H9 (cell line): ENCODE data around the gene PCYT1B. TPM values are rescaled to one million over a fixed set of nuclear protein-coding genes. Genes with fewer than 3 reads are reported as not detected.

Experiments used
- DNase-seq: peaks from one replicate; pipeline ENCODE4 v3.0.0-alpha.2; 2017
- H2AFZ ChIP-seq: one replicate; pipeline ENCODE4 v1.6.1; 2013; ENCODE audit warnings: mild to moderate bottlenecking, low read length, control low read depth, moderate library complexity
- H2AK5ac ChIP-seq: 2 replicates; pipeline ENCODE4 v1.6.1; 2013; ENCODE audit warnings: low read length, control low read depth, mixed read lengths; ENCODE audit not compliant: insufficient read length
- H2BK120ac ChIP-seq: one replicate; pipeline ENCODE4 v1.6.1; 2013; ENCODE audit warnings: low read depth, mild to moderate bottlenecking, low read length, control low read depth, inconsistent platforms; ENCODE audit not compliant: poor library complexity, severe bottlenecking
- H2BK12ac ChIP-seq: 2 replicates; pipeline ENCODE4 v1.6.1; 2013; ENCODE audit warnings: low read length, control low read depth, mixed read lengths, low read depth; ENCODE audit not compliant: insufficient read length
- H2BK15ac ChIP-seq: 2 replicates; pipeline ENCODE4 v1.6.1; 2013; ENCODE audit warnings: low read depth, low read length, control low read depth
- H2BK20ac ChIP-seq: one replicate; pipeline ENCODE4 v1.6.1; 2013; ENCODE audit warnings: low read depth, mild to moderate bottlenecking, low read length, control low read depth, inconsistent platforms; ENCODE audit not compliant: poor library complexity, severe bottlenecking
- H2BK5ac ChIP-seq: 2 replicates; pipeline ENCODE4 v1.6.1; 2013; ENCODE audit warnings: low read length, control low read depth, mixed read lengths; ENCODE audit not compliant: insufficient read length
- H3K14ac ChIP-seq: 2 replicates; pipeline ENCODE4 v1.6.1; 2013; ENCODE audit warnings: low read length, control low read depth; ENCODE audit not compliant: insufficient read depth
- H3K18ac ChIP-seq: 2 replicates; pipeline ENCODE4 v1.6.1; 2013; ENCODE audit warnings: low read depth, mild to moderate bottlenecking, mixed read lengths, low read length, control low read depth; ENCODE audit not compliant: insufficient read length
- H3K23ac ChIP-seq: 2 replicates; pipeline ENCODE4 v1.6.1; 2013; ENCODE audit warnings: low read length, control low read depth, mixed read lengths, low read depth; ENCODE audit not compliant: insufficient read length
- H3K23me2 ChIP-seq: 2 replicates; pipeline ENCODE4 v1.6.1; 2013; ENCODE audit warnings: low read depth, mild to moderate bottlenecking, mixed read lengths, low read length, control low read depth; ENCODE audit not compliant: insufficient read length, poor library complexity, severe bottlenecking
- H3K27ac ChIP-seq: 2 replicates; pipeline ENCODE4 v1.5.1; 2013; ENCODE audit warnings: low read length, control low read depth, mixed read lengths, low read depth; ENCODE audit not compliant: insufficient read length
- H3K27me3 ChIP-seq: 2 replicates; pipeline ENCODE4 v1.6.1; 2013; ENCODE audit warnings: low read length, control low read depth, inconsistent platforms; ENCODE audit not compliant: insufficient read depth
- H3K4ac ChIP-seq: 2 replicates; pipeline ENCODE4 v1.6.1; 2013; ENCODE audit warnings: low read depth, mild to moderate bottlenecking, control low read depth, inconsistent platforms, low read length, moderate library complexity
- H3K4me1 ChIP-seq: 2 replicates; pipeline ENCODE4 v1.6.1; 2013; ENCODE audit warnings: low read length, control low read depth, inconsistent platforms; ENCODE audit not compliant: insufficient read depth
- H3K4me2 ChIP-seq: 2 replicates; pipeline ENCODE4 v1.6.1; 2013; ENCODE audit warnings: low read length, control low read depth, mixed read lengths; ENCODE audit not compliant: insufficient read length, insufficient read depth
- H3K56ac ChIP-seq: 2 replicates; pipeline ENCODE4 v1.6.1; 2013; ENCODE audit warnings: low read depth, mild to moderate bottlenecking, mixed read lengths, low read length, control low read depth; ENCODE audit not compliant: insufficient read length
- H3K79me1 ChIP-seq: 2 replicates; pipeline ENCODE4 v1.6.1; 2013; ENCODE audit warnings: low read depth, mild to moderate bottlenecking, moderate library complexity, low read length, control low read depth, inconsistent platforms; ENCODE audit not compliant: insufficient read depth, poor library complexity, severe bottlenecking
- H3K79me2 ChIP-seq: 2 replicates; pipeline ENCODE4 v1.6.1; 2013; ENCODE audit warnings: low read length, control low read depth, inconsistent platforms; ENCODE audit not compliant: insufficient read depth
- H3K9ac ChIP-seq: 2 replicates; pipeline ENCODE4 v1.6.1; 2013; ENCODE audit warnings: low read length, control low read depth, mixed read lengths; ENCODE audit not compliant: insufficient read length; ENCODE audit errors: extremely low read depth
- H3K9me3 ChIP-seq: one replicate; pipeline ENCODE4 v1.6.1; 2013; ENCODE audit warnings: low read depth, low read length, inconsistent platforms; ENCODE audit not compliant: control insufficient read depth
- H3T11ph ChIP-seq: one replicate; pipeline ENCODE4 v1.6.1; 2013; ENCODE audit warnings: mild to moderate bottlenecking, low read length, control low read depth, inconsistent platforms
- H4K20me1 ChIP-seq: one replicate; pipeline ENCODE4 v1.6.1; 2013; ENCODE audit not compliant: control insufficient read depth, insufficient read length, insufficient read depth
- H4K5ac ChIP-seq: 2 replicates; pipeline ENCODE4 v1.6.1; 2013; ENCODE audit warnings: low read depth, mild to moderate bottlenecking, mixed read lengths, low read length, control low read depth; ENCODE audit not compliant: insufficient read length
- H4K8ac ChIP-seq: replicated peaks from 2 replicates; pipeline ENCODE4 v1.6.1; 2013; ENCODE audit warnings: low read length, control low read depth, mixed read lengths, low read depth; ENCODE audit not compliant: insufficient read length
- H4K91ac ChIP-seq: 2 replicates; pipeline ENCODE4 v1.6.1; 2013; ENCODE audit warnings: low read depth, mild to moderate bottlenecking, moderate library complexity, mixed read lengths, low read length, control low read depth; ENCODE audit not compliant: insufficient read length
- H3K27ac Mint-ChIP-seq, 3 experiments: 2 replicates in 2 of 3; 3 replicates in 1 of 3; pipeline ENCODE4 v1.8.0; 2020 to 2021; ENCODE audit warnings: mixed read lengths in 3 of 3, mild to moderate bottlenecking in 1 of 3, moderate library complexity in 1 of 3
- H3K27me3 Mint-ChIP-seq: 2 replicates; pipeline ENCODE4 v1.8.0; 2021; ENCODE audit warnings: low read depth, mild to moderate bottlenecking, moderate library complexity, mixed read lengths
- H3K36me3 Mint-ChIP-seq, 3 experiments: 2 replicates in 2 of 3; 3 replicates in 1 of 3; pipeline ENCODE4 v1.8.0; 2020 to 2021; ENCODE audit warnings: low read depth in 3 of 3, mixed read lengths in 3 of 3; ENCODE audit not compliant: insufficient read depth in 1 of 3
- H3K4me1 Mint-ChIP-seq, 2 experiments: 2 replicates each; pipeline ENCODE4 v1.8.0; 2020; ENCODE audit warnings: mixed read lengths in 2 of 2
- H3K4me3 Mint-ChIP-seq, 2 experiments: 2 replicates in 1 of 2; 3 replicates in 1 of 2; pipeline ENCODE4 v1.8.0; 2020 to 2021; ENCODE audit warnings: mild to moderate bottlenecking in 2 of 2, mixed read lengths in 2 of 2, moderate library complexity in 1 of 2
- H3K9me3 Mint-ChIP-seq, 2 experiments: 2 replicates in 1 of 2; 3 replicates in 1 of 2; pipeline ENCODE4 v1.8.0; 2020; ENCODE audit warnings: mild to moderate bottlenecking in 2 of 2, mixed read lengths in 2 of 2, moderate library complexity in 1 of 2
- WGBS: extraction: QIAGEN DNeasy Blood & Tissue Kit; methylation state at CpG from one replicate; pipeline ENCODE4 v1.1.7; 2013; ENCODE audit warnings: missing lambda C conversion rate, low lambda C conversion rate, mixed read lengths; ENCODE audit not compliant: insufficient read length; ENCODE audit errors: extremely low coverage; 5-methylcytosine and 5-hydroxymethylcytosine counted together
- total RNA-seq: library from RNA; stranded (reverse); gene quantifications from 2 replicates; pipeline ENCODE4 v1.2.1, GENCODE V29; 2021
- TF ChIP-seq, protein P1 (sequence below): fragments of 200-600 bp; sonication (generic); conservative IDR thresholded peaks from 3 replicates; pipeline ENCODE4 v1.8.0; 2021; ENCODE audit warnings: antibody characterized with exemption, mild to moderate bottlenecking

The PCYT1B gene
- total RNA-seq, 1 experiment from 2014 or later: 29.1 TPM

DNA sequence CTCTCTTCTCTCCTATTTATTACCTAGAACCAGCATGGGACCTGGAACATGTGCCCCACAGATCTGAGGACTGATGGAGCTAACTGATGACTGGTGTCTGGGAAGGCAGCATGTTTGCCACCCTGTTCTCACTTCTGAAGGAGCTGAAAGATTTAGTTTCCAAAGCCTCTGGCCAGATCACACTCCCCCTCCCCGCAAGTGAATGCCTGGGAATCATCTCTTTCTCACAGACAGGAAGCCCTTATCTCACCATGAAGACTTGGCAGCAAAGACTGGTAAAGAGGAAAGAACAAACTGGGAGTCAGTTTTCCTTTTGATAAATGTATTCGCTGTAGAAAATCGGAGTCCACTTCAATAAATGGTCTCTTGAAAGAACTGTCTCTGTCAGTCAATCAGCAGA, 21.0 kb upstream of the PCYT1B start:
- TF ChIP-seq, protein P1, sequence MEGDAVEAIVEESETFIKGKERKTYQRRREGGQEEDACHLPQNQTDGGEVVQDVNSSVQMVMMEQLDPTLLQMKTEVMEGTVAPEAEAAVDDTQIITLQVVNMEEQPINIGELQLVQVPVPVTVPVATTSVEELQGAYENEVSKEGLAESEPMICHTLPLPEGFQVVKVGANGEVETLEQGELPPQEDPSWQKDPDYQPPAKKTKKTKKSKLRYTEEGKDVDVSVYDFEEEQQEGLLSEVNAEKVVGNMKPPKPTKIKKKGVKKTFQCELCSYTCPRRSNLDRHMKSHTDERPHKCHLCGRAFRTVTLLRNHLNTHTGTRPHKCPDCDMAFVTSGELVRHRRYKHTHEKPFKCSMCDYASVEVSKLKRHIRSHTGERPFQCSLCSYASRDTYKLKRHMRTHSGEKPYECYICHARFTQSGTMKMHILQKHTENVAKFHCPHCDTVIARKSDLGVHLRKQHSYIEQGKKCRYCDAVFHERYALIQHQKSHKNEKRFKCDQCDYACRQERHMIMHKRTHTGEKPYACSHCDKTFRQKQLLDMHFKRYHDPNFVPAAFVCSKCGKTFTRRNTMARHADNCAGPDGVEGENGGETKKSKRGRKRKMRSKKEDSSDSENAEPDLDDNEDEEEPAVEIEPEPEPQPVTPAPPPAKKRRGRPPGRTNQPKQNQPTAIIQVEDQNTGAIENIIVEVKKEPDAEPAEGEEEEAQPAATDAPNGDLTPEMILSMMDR: no peak
- Mint-ChIP-seq H3K4me3 (no peak overlapping the region), H3K27me3 (no peaks in the 10 kb centered on the region), H3K36me3 (no peaks in the 10 kb centered on the region), H3K9me3 (no peaks in the 10 kb centered on the region), H3K27ac (peak overlapping the region in 1 of 3 experiments; percentile 10; a peak in 1 of 7 replicates), H3K4me1 (peaks cover 12 to 17% of the 10 kb centered on the region in 2 experiments)
- no peak for DNase-seq
- no peak overlapping the region for H3K23ac ChIP-seq
- no peaks in the 10 kb centered on the region for H3K9me3 ChIP-seq
- peaks cover 2% of the 10 kb centered on the region; the same call in 1 of the 2 replicates for H3K4me1 ChIP-seq
- H3K18ac ChIP-seq: no peak overlapping the region
- H2AK5ac ChIP-seq: no peak overlapping the region
- H2BK12ac ChIP-seq: no peak overlapping the region
- no peak overlapping the region for H3K27ac ChIP-seq
- H3K4me2 ChIP-seq: no peak overlapping the region
- H2BK15ac ChIP-seq: no peak overlapping the region
- H4K20me1 ChIP-seq: no peaks in the 10 kb centered on the region
- no peak overlapping the region for H3K14ac ChIP-seq
- no peaks in the 10 kb centered on the region; the same call in 1 of the 2 replicates for H3K27me3 ChIP-seq
- no peaks in the 10 kb centered on the region for H3K79me1 ChIP-seq
- no peak overlapping the region for H4K8ac ChIP-seq
- H2BK20ac ChIP-seq: no peak overlapping the region
- H2BK5ac ChIP-seq: no peak overlapping the region
- no peak overlapping the region for H2BK120ac ChIP-seq
- H4K5ac ChIP-seq: no peak overlapping the region
- H2AFZ ChIP-seq: no peak overlapping the region
- no peak overlapping the region for H3K9ac ChIP-seq
- H3T11ph ChIP-seq: no peak overlapping the region
- H3K4ac ChIP-seq: no peak overlapping the region
- no peak overlapping the region for H3K56ac ChIP-seq
- H3K23me2 ChIP-seq: no peaks in the 10 kb centered on the region
- H4K91ac ChIP-seq: no peak overlapping the region
- no peaks in the 10 kb centered on the region for H3K79me2 ChIP-seq
- no CpG with 5 or more reads among the region's 3 CpGs for WGBS
